Skeletal muscle cell (primary cell): ENCODE data around the gene ACLY.
"Not testable (repeated sequence)": the region's sequence is repeated elsewhere in the genome, so short reads cannot be mapped to it uniquely, and the experiment has no call there.

Experiments used
- DNase-seq: peaks from one replicate; pipeline ENCODE4 v3.0.0-alpha.2; 2010; ENCODE audit warnings: low read depth
- H3K4me3 ChIP-seq: 2 replicates; pipeline ENCODE4 v1.5.1; 2011; ENCODE audit warnings: low read depth, mild to moderate bottlenecking, control low read depth, low read length, moderate library complexity

Gene ACLY

GRCh38 chr17:41849251-41849990 is 69.3 kb downstream of the ACLY start:
- no peak overlapping the region for H3K4me3 ChIP-seq
- no peak for DNase-seq

GRCh38 chr17:41848788-41849187 is 70.0 kb downstream of the ACLY start:
- H3K4me3 ChIP-seq: no peak overlapping the region
- DNase-seq: no peak

- no peak for DNase-seq
- no peak overlapping the region for H3K4me3 ChIP-seq
These were observed 73.8 kb downstream of the ACLY start for GRCh38 chr17:41844971-41845370.

GRCh38 chr17:41840781-41841180 is 78.0 kb downstream of the ACLY start:
- H3K4me3 ChIP-seq, DNase-seq: not testable (repeated sequence)

- not testable (repeated sequence) for H3K4me3 ChIP-seq, DNase-seq
These were observed 79.3 kb downstream of the ACLY start for GRCh38 chr17:41839448-41839847.

- no peak within 1 kb of the TSS for H3K4me3 ChIP-seq
These were observed 80.8 kb downstream of the ACLY start, which contains the start of gene KLHL10 for GRCh38 chr17:41837761-41838538. Gene KLHL10 (plus strand): TSS chr17:41837825. CDS start chr17:41837933, 108 bp downstream.

GRCh38 chr17:41836550-41837196 is 82.1 kb downstream of the ACLY start:
- no peak for DNase-seq
- H3K4me3 ChIP-seq: peak overlapping the region; percentile 82

More at GRCh38 chr17:41837761-41838538, 80.8 kb downstream of the ACLY start, which contains the start of gene KLHL10:
- no peak for DNase-seq

GRCh38 chr17:41835800-41836549 is 82.8 kb downstream of the ACLY start, which contains the start of gene NT5C3B:
Gene NT5C3B (minus strand): TSS chr17:41836232. CDS start chr17:41836193, 39 bp downstream.
- no peak for DNase-seq
- peak within 1 kb of the TSS; percentile 82 for H3K4me3 ChIP-seq

GRCh38 chr17:41835214-41835799 is 83.4 kb downstream of the ACLY start:
- peak overlapping the region; percentile 82 for H3K4me3 ChIP-seq
- no peak for DNase-seq

- H3K4me3 ChIP-seq, DNase-seq: not testable (repeated sequence)
These were observed 88.8 kb downstream of the ACLY start for GRCh38 chr17:41829961-41830360.

GRCh38 chr17:41825175-41825845 is 93.4 kb downstream of the ACLY start:
- no peak overlapping the region for H3K4me3 ChIP-seq

GRCh38 chr17:41824086-41824485 is 94.7 kb downstream of the ACLY start:
- DNase-seq: no peak
- no peak overlapping the region for H3K4me3 ChIP-seq

More at GRCh38 chr17:41825175-41825845, 93.4 kb downstream of the ACLY start:
- no peak for DNase-seq

GRCh38 chr17:41823580-41823979 is 95.2 kb downstream of the ACLY start:
- no peak for DNase-seq
- H3K4me3 ChIP-seq: no peak overlapping the region

- H3K4me3 ChIP-seq: no peak overlapping the region
- no peak for DNase-seq
These were observed 95.6 kb downstream of the ACLY start for GRCh38 chr17:41823141-41823524.

GRCh38 chr17:41822216-41823140 is 96.3 kb downstream of the ACLY start:
- H3K4me3 ChIP-seq: no peak overlapping the region
- DNase-seq: no peak

- H3K4me3 ChIP-seq: no peak overlapping the region
- no peak for DNase-seq
These were observed 97.0 kb downstream of the ACLY start for GRCh38 chr17:41821776-41822175.

- DNase-seq: no peak
- H3K4me3 ChIP-seq: no peak overlapping the region
These were observed 100.7 kb downstream of the ACLY start for GRCh38 chr17:41818024-41818423.
